Activated T-cell treated with anti-CD3 and anti-CD28 coated beads, Interleukin-2, amount 50 U/mL, for 72 hours (primary cell): Measurements from ENCODE around the gene RIC8A. TPM values are rescaled to one million over a fixed set of nuclear protein-coding genes. Genes with fewer than 3 reads are reported as not detected.
"Not testable (repeated sequence)": the region's sequence is repeated elsewhere in the genome, so short reads cannot be mapped to it uniquely, and the experiment has no call there.

Experiments
- ATAC-seq, 2 donors: fragments of 150-1000 bp; cut with Tn5 transposase; replicated peaks in 1 of 2; 2 replicates each; pipeline ENCODE4 v1.10.0; 2021; ENCODE audit warnings: moderate library complexity in 2 of 2, mild to moderate bottlenecking in 1 of 2
- DNase-seq, 2 donors: peaks; one replicate each; pipeline ENCODE4 v3.0.0; 2021 to 2022; ENCODE audit warnings: mixed read lengths in 1 of 2
- H3K27ac Mint-ChIP-seq: one replicate; pipeline ENCODE4 v1.8.0; 2022; ENCODE audit warnings: mild to moderate bottlenecking, moderate library complexity, mixed read lengths
- H3K27me3 Mint-ChIP-seq: one replicate; pipeline ENCODE4 v1.8.0; 2022; ENCODE audit warnings: low read depth, mixed read lengths
- H3K36me3 Mint-ChIP-seq, 2 donors: one replicate each; pipeline ENCODE4 v1.8.0; 2022; ENCODE audit warnings: mixed read lengths in 2 of 2, mild to moderate bottlenecking in 1 of 2; ENCODE audit not compliant: insufficient read depth in 2 of 2
- H3K4me1 Mint-ChIP-seq: one replicate; pipeline ENCODE4 v1.8.0; 2022; ENCODE audit warnings: low read depth, mixed read lengths
- H3K4me3 Mint-ChIP-seq, 2 donors: one replicate each; pipeline ENCODE4 v1.8.0; 2022; ENCODE audit warnings: mild to moderate bottlenecking in 2 of 2, mixed read lengths in 2 of 2, moderate library complexity in 2 of 2
- H3K9me3 Mint-ChIP-seq, 2 donors: one replicate each; pipeline ENCODE4 v1.8.0; 2022; ENCODE audit warnings: mixed read lengths in 2 of 2
- total RNA-seq, 2 donors: library from RNA; stranded (reverse); gene quantifications; one replicate each; pipeline ENCODE4 v1.2.3, GENCODE V29; 2022

The RIC8A gene
- total RNA-seq, 2 donors from 2014 or later = 118 to 134 TPM

- Mint-ChIP-seq H3K4me1 (peaks cover 20% of the 10 kb centered on the region), H3K4me3 (no peak overlapping the region), H3K9me3 (no peaks in the 10 kb centered on the region), H3K36me3 (no peaks in the 10 kb centered on the region), H3K27ac (no peak overlapping the region), H3K27me3 (no peaks in the 10 kb centered on the region)
- DNase-seq (no peak), ATAC-seq (no peak)
Observed at GRCh38 chr11:230431-230830, 22.9 kb downstream of the RIC8A start.

- Mint-ChIP-seq H3K9me3 (no peaks in the 10 kb centered on the region), H3K36me3 (peaks cover 0 to 1% of the 10 kb centered on the region in 2 donors), H3K4me3 (no peak overlapping the region), H3K27ac (peak overlapping the region; percentile 5), H3K27me3 (no peaks in the 10 kb centered on the region), H3K4me1 (peaks cover 21% of the 10 kb centered on the region)
- DNase-seq (no peak), ATAC-seq (no peak)
Observed at GRCh38 chr11:232783-233565, 25.5 kb downstream of the RIC8A start.

- H3K9me3 Mint-ChIP-seq = no peaks in the 10 kb centered on the region
- no peak for ATAC-seq
Observed at GRCh38 chr11:235180-235579, 27.7 kb downstream of the RIC8A start.

GRCh38 chr11:235609-235996 lies 28.1 kb downstream of the RIC8A start:
- Mint-ChIP-seq H3K9me3 (no peaks in the 10 kb centered on the region), H3K27ac (peak overlapping the region; percentile 88), H3K27me3 (no peaks in the 10 kb centered on the region), H3K4me3 (peak overlapping the region; percentile 82 to 90), H3K36me3 (peaks cover 4 to 9% of the 10 kb centered on the region in 2 donors), H3K4me1 (peaks cover 42% of the 10 kb centered on the region)
- DNase-seq (peak in 1 of 2 donors; percentile 78), ATAC-seq (peak; percentile 34 to 45)

More at GRCh38 chr11:235180-235579, 27.7 kb downstream of the RIC8A start:
- Mint-ChIP-seq H3K27me3 (no peaks in the 10 kb centered on the region), H3K36me3 (peaks cover 2 to 6% of the 10 kb centered on the region in 2 donors), H3K27ac (peak overlapping the region; percentile 88), H3K4me1 (peaks cover 38% of the 10 kb centered on the region), H3K4me3 (peak overlapping the region; percentile 82 to 90)
- no peak for DNase-seq

- H3K27ac Mint-ChIP-seq = peak within 1 kb of the TSS; percentile 99
- H3K36me3 Mint-ChIP-seq = peaks cover 4 to 11% of the 10 kb centered on the region in 2 donors
- no peaks in the 10 kb centered on the region for H3K27me3 Mint-ChIP-seq
- H3K9me3 Mint-ChIP-seq = no peaks in the 10 kb centered on the region
- peaks cover 44% of the 10 kb centered on the region for H3K4me1 Mint-ChIP-seq
- H3K4me3 Mint-ChIP-seq = peak within 1 kb of the TSS; percentile 98 to 99
- ATAC-seq (peak; percentile 85 to 86), DNase-seq (peak; percentile 86 to 88)
Observed at GRCh38 chr11:235997-236773, 28.7 kb downstream of the RIC8A start, which contains the start of gene SIRT3. Gene SIRT3, minus strand, starts transcription at chr11:236342. Its CDS starts 14 bp downstream, at chr11:236328.

- H3K27me3 Mint-ChIP-seq = no peaks in the 10 kb centered on the region
- H3K9me3 Mint-ChIP-seq = no peaks in the 10 kb centered on the region
- peaks cover 53% of the 10 kb centered on the region for H3K4me1 Mint-ChIP-seq
- peak; percentile 86 to 87 for ATAC-seq
- peak within 1 kb of the TSS; percentile 99 for H3K27ac Mint-ChIP-seq
- peak within 1 kb of the TSS; percentile 98 to 99 for H3K4me3 Mint-ChIP-seq
- peak; percentile 93 for DNase-seq
- peaks cover 11 to 20% of the 10 kb centered on the region in 2 donors for H3K36me3 Mint-ChIP-seq
Observed at GRCh38 chr11:236774-237767, 29.6 kb downstream of the RIC8A start, which contains the start of gene PSMD13. Gene PSMD13, plus strand, starts transcription at chr11:236976. Its CDS starts 74 bp downstream, at chr11:237050.

- Mint-ChIP-seq H3K36me3 (peaks cover 16 to 29% of the 10 kb centered on the region in 2 donors), H3K27ac (peak overlapping the region; percentile 99), H3K4me3 (peak overlapping the region; percentile 98 to 99), H3K4me1 (peaks cover 63% of the 10 kb centered on the region)
- DNase-seq, ATAC-seq, H3K27me3 Mint-ChIP-seq, H3K9me3 Mint-ChIP-seq: not testable (repeated sequence)
Observed at GRCh38 chr11:238346-238745, 30.8 kb downstream of the RIC8A start.

- H3K27me3 Mint-ChIP-seq = no peaks in the 10 kb centered on the region
- peak overlapping the region; percentile 89 for H3K27ac Mint-ChIP-seq
- DNase-seq = no peak
- no peak for ATAC-seq
- H3K4me1 Mint-ChIP-seq = peaks cover 63% of the 10 kb centered on the region
- no peaks in the 10 kb centered on the region for H3K9me3 Mint-ChIP-seq
- H3K36me3 Mint-ChIP-seq = peaks cover 19 to 44% of the 10 kb centered on the region in 2 donors
- peak overlapping the region; percentile 42 to 76 for H3K4me3 Mint-ChIP-seq
Observed at GRCh38 chr11:240315-240714, 32.8 kb downstream of the RIC8A start.

GRCh38 chr11:241634-242033 lies 34.1 kb downstream of the RIC8A start:
- Mint-ChIP-seq H3K4me3 (peak overlapping the region in 1 of 2 donors; percentile 12), H3K36me3 (peaks cover 23 to 46% of the 10 kb centered on the region in 2 donors), H3K27ac (peak overlapping the region; percentile 88), H3K9me3 (no peaks in the 10 kb centered on the region), H3K4me1 (peaks cover 60% of the 10 kb centered on the region), H3K27me3 (no peaks in the 10 kb centered on the region)
- ATAC-seq = no peak
- no peak for DNase-seq

GRCh38 chr11:244376-244775 lies 36.9 kb downstream of the RIC8A start:
- Mint-ChIP-seq H3K36me3 (peaks cover 33 to 54% of the 10 kb centered on the region in 2 donors), H3K4me1 (peaks cover 51% of the 10 kb centered on the region), H3K4me3 (no peak overlapping the region), H3K27ac (no peak overlapping the region), H3K27me3 (no peaks in the 10 kb centered on the region), H3K9me3 (no peaks in the 10 kb centered on the region)
- ATAC-seq (peak; percentile 38 to 66), DNase-seq (no peak)

GRCh38 chr11:249062-249461 lies 41.6 kb downstream of the RIC8A start:
- Mint-ChIP-seq H3K27ac (no peak overlapping the region), H3K9me3 (no peaks in the 10 kb centered on the region), H3K4me1 (peaks cover 30% of the 10 kb centered on the region), H3K36me3 (peaks cover 20 to 40% of the 10 kb centered on the region in 2 donors), H3K27me3 (no peaks in the 10 kb centered on the region), H3K4me3 (no peak overlapping the region)
- DNase-seq (no peak), ATAC-seq (peak in 1 of 2 donors; percentile 55)

GRCh38 chr11:250274-250673 lies 42.8 kb downstream of the RIC8A start:
- DNase-seq = no peak
- ATAC-seq = no peak
- H3K4me3 Mint-ChIP-seq = no peak overlapping the region

More at GRCh38 chr11:250274-250673, 42.8 kb downstream of the RIC8A start:
- Mint-ChIP-seq H3K27me3 (no peaks in the 10 kb centered on the region), H3K4me1 (peaks cover 26% of the 10 kb centered on the region), H3K36me3 (peaks cover 18 to 31% of the 10 kb centered on the region in 2 donors), H3K9me3 (no peaks in the 10 kb centered on the region), H3K27ac (no peak overlapping the region)
